ENCODE measurements around the gene VCL. TPM values are rescaled to one million over a fixed set of nuclear protein-coding genes. Genes with fewer than 3 reads are reported as not detected.

Gene VCL
- total and polyA plus RNA-seq, 2 of the 8 experiments (the other 6 are each of a cell fraction or from before 2014, with no cell fraction given) = 119 to 377 TPM

GRCh38 chr10:74034301-74034700 lies 36.4 kb downstream of the VCL start (continued):
- TF ChIP-seq MAX (IDR thresholded peaks at IDR 0.05) (no peak), SIRT6 (IDR thresholded peaks at IDR 0.05; ENCODE audit: low read length) (no peak), CHD2 (IDR thresholded peaks at IDR 0.05; ENCODE audit: low read length) (no peak), SP4 (IDR thresholded peaks at IDR 0.05; ENCODE audit: low read length) (no peak)

Data from H1 (cell line).